Transverse colon (tissue), 4 donors: ENCODE results near the gene UQCRFS1. TPM values are rescaled to one million over a fixed set of nuclear protein-coding genes. Genes with fewer than 3 reads are reported as not detected.

Experiments used
- DNase-seq: peaks from one replicate; pipeline ENCODE4 v3.0.0-alpha.2; 2019
- H3K27ac ChIP-seq, 4 donors: fragments of 200-600 bp; sonication (generic); 2 replicates each; pipeline ENCODE4 v1.5.1; 2016 to 2018; ENCODE audit warnings: inconsistent platforms in 4 of 4
- H3K27me3 ChIP-seq: fragments of 200-600 bp; sonication (generic); 2 replicates; pipeline ENCODE4 v1.5.1; 2017; ENCODE audit warnings: inconsistent platforms
- H3K36me3 ChIP-seq, 4 donors: fragments of 200-600 bp; sonication (generic); 2 replicates each; pipeline ENCODE4 v1.5.1; 2017 to 2019; ENCODE audit warnings: inconsistent platforms in 4 of 4
- H3K4me1 ChIP-seq, 4 donors: fragments of 200-600 bp; sonication (generic); 2 replicates each; pipeline ENCODE4 v1.5.1; 2017 to 2020; ENCODE audit warnings: inconsistent platforms in 4 of 4
- H3K4me3 ChIP-seq, 4 donors: fragments of 200-600 bp; sonication (generic); 1 replicate in 1 of 4; 2 replicates in 3 of 4; pipeline versions ENCODE4 v1.5.1 to v1.6.1; 2017 to 2019; ENCODE audit warnings: inconsistent platforms in 4 of 4
- H3K9me3 ChIP-seq, 2 donors: fragments of 200-600 bp; sonication (generic); 2 replicates each; pipeline ENCODE4 v1.5.1; 2017 to 2019; ENCODE audit warnings: inconsistent platforms in 2 of 2
- CTCF ChIP-seq, 5 experiments: fragments of 200-600 bp in 3 of 5; fragments of 450-650 bp in 2 of 5; sonication (generic) in 3 of 5; IDR thresholded peaks; 1 replicate in 2 of 5; 2 replicates in 3 of 5; pipeline ENCODE4 v1.5.1; 2016 to 2017; ENCODE audit warnings: antibody characterized with exemption in 5 of 5, inconsistent platforms in 3 of 5, mild to moderate bottlenecking in 2 of 5, moderate library complexity in 1 of 5
- EP300 ChIP-seq: sonication (generic); formaldehyde crosslinking; IDR thresholded peaks from one replicate; pipeline ENCODE4 v1.6.1; 2017; ENCODE audit warnings: antibody characterized with exemption, low read depth
- POLR2A ChIP-seq: fragments of 450-650 bp; IDR thresholded peaks from one replicate; pipeline ENCODE4 v1.6.1; 2016; ENCODE audit warnings: antibody characterized with exemption, mild to moderate bottlenecking, moderate library complexity
- POLR2AphosphoS5 ChIP-seq, 3 donors: sonication (generic); formaldehyde crosslinking; IDR thresholded peaks; one replicate each; pipeline ENCODE4 v1.6.1; 2016; ENCODE audit warnings: antibody characterized with exemption in 3 of 3
- WGBS, 2 donors: methylation state at CpG; one replicate each; pipeline ENCODE4 v1.1.5; 2018; ENCODE audit warnings: low coverage in 1 of 2; 5-methylcytosine and 5-hydroxymethylcytosine counted together
- in situ Hi-C, 4 donors: fragments of 200-750 bp; cut with MboI; loops; one replicate each; pipeline versions ENCODE4 v1.15.0 to v1.15.1; 2017; ENCODE audit warnings: low sequenced_read_pairs in 3 of 4, low pct_ligation_motif_present in 1 of 4, low pct_unique_long_range_greater_than_20kb in 1 of 4
- intact Hi-C: fragments of 100-400 bp; cut with DNase I; formaldehyde crosslinking; loops from one replicate; pipeline ENCODE4 v1.15.1; 2023; ENCODE audit warnings: low total_unique reads
- total RNA-seq, 4 donors: library from RNA; depleted of rRNA; stranded (reverse); fragments of >200 nt; gene quantifications; one replicate each; pipeline ENCODE4 v1.1.0, GENCODE V29; 2016

UQCRFS1 gene
- total RNA-seq, 4 donors from 2014 or later: 14.1 to 67.7 (median 35.3) TPM

- 81 to 86% methylated on average over 2 of the region's 2 CpGs for WGBS, 2 donors
- intact Hi-C loops (no loop called here), in situ Hi-C loops (no loop called here)
- Histone ChIP-seq H3K36me3 (no peaks in the 10 kb centered on the region), H3K4me1 (no peaks in the 10 kb centered on the region), H3K27ac (no peak overlapping the region), H3K27me3 (no peaks in the 10 kb centered on the region), H3K9me3 (peaks cover 2 to 20% of the 10 kb centered on the region in 2 donors), H3K4me3 (no peak overlapping the region)
- TF ChIP-seq EP300 (no peak), POLR2AphosphoS5 (IDR thresholded peaks at IDR 0.05) (no peak), POLR2A (no peak), CTCF (IDR thresholded peaks at IDR 0.05) (no peak)
- DNase-seq: no peak
These were observed 40.6 kb downstream of the UQCRFS1 start for GRCh38 chr19:29172302-29172701.

GRCh38 chr19:29171525-29171924 lies 41.4 kb downstream of the UQCRFS1 start:
- no peak for TF ChIP-seq POLR2A
- no peak for TF ChIP-seq POLR2AphosphoS5 (IDR thresholded peaks at IDR 0.05)
- TF ChIP-seq EP300: no peak
- no peak for TF ChIP-seq CTCF (IDR thresholded peaks at IDR 0.05)
- Histone ChIP-seq H3K4me1 (no peaks in the 10 kb centered on the region), H3K27ac (no peak overlapping the region), H3K27me3 (no peaks in the 10 kb centered on the region), H3K36me3 (no peaks in the 10 kb centered on the region), H3K9me3 (peaks cover 0 to 13% of the 10 kb centered on the region in 2 donors), H3K4me3 (no peak overlapping the region)
- intact Hi-C loops: no loop called here
- 53 to 58% methylated on average over 2 of the region's 2 CpGs for WGBS, 2 donors
- in situ Hi-C loops: no loop called here
- DNase-seq: no peak

GRCh38 chr19:29170554-29170953 lies 42.4 kb downstream of the UQCRFS1 start:
- TF ChIP-seq POLR2A (no peak), CTCF (IDR thresholded peaks at IDR 0.05) (no peak), EP300 (no peak), POLR2AphosphoS5 (IDR thresholded peaks at IDR 0.05) (no peak)
- intact Hi-C loops: no loop called here
- H3K4me1 ChIP-seq: no peaks in the 10 kb centered on the region
- H3K27me3 ChIP-seq: no peaks in the 10 kb centered on the region
- no peak overlapping the region for H3K27ac ChIP-seq
- peaks cover 0 to 5% of the 10 kb centered on the region in 2 donors for H3K9me3 ChIP-seq
- DNase-seq: no peak
- H3K4me3 ChIP-seq: no peak overlapping the region
- no peaks in the 10 kb centered on the region for H3K36me3 ChIP-seq
- WGBS, 2 donors: 33% methylated on average over 1 of the region's 1 CpG; no CpG with 5 or more reads in 1 of the 2 donors
- in situ Hi-C loops: no loop called here

GRCh38 chr19:29162694-29163093 lies 50.3 kb downstream of the UQCRFS1 start:
- in situ Hi-C loops: no loop called here
- 11 to 34% methylated on average over 2 to 3 of the region's 3 CpGs for WGBS, 2 donors

More at GRCh38 chr19:29162694-29163093, 50.3 kb downstream of the UQCRFS1 start:
- no peak for TF ChIP-seq POLR2A
- TF ChIP-seq CTCF (IDR thresholded peaks at IDR 0.05): no peak
- no peak for TF ChIP-seq POLR2AphosphoS5 (IDR thresholded peaks at IDR 0.05)
- TF ChIP-seq EP300: no peak
- Histone ChIP-seq H3K4me1 (no peaks in the 10 kb centered on the region), H3K27ac (no peak overlapping the region), H3K27me3 (no peaks in the 10 kb centered on the region), H3K4me3 (no peak overlapping the region), H3K9me3 (no peaks in the 10 kb centered on the region), H3K36me3 (no peaks in the 10 kb centered on the region)
- no peak for DNase-seq
- intact Hi-C loops: no loop called here
